Endothelial cell of umbilical vein (primary cell): ENCODE results near the gene PTK6.

ENCODE experiments used
- POLR2A ChIP-seq: IDR thresholded peaks from 2 replicates; pipeline ENCODE4 v1.6.1; 2012; ENCODE audit warnings: low read depth, mild to moderate bottlenecking, control low read depth, low read length
- TF ChIP-seq, protein P1 (sequence below), 2 donors: IDR thresholded peaks; 1 replicate in 1 of 2; 2 replicates in 1 of 2; pipeline ENCODE4 v1.5.1; 2011; ENCODE audit warnings: low read length in 2 of 2, mild to moderate bottlenecking in 2 of 2, moderate library complexity in 2 of 2, control low read depth in 1 of 2, inconsistent platforms in 1 of 2, low read depth in 1 of 2; ENCODE audit not compliant: insufficient read depth in 1 of 2; ENCODE audit errors: extremely low read depth in 1 of 2

GRCh38 chr20:63539441-63540370, 2.5 kb upstream of the PTK6 start:
- TF ChIP-seq, protein P1, sequence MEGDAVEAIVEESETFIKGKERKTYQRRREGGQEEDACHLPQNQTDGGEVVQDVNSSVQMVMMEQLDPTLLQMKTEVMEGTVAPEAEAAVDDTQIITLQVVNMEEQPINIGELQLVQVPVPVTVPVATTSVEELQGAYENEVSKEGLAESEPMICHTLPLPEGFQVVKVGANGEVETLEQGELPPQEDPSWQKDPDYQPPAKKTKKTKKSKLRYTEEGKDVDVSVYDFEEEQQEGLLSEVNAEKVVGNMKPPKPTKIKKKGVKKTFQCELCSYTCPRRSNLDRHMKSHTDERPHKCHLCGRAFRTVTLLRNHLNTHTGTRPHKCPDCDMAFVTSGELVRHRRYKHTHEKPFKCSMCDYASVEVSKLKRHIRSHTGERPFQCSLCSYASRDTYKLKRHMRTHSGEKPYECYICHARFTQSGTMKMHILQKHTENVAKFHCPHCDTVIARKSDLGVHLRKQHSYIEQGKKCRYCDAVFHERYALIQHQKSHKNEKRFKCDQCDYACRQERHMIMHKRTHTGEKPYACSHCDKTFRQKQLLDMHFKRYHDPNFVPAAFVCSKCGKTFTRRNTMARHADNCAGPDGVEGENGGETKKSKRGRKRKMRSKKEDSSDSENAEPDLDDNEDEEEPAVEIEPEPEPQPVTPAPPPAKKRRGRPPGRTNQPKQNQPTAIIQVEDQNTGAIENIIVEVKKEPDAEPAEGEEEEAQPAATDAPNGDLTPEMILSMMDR (IDR thresholded peaks at IDR 0.05; ENCODE audit: extremely low read depth in 1 of 2, insufficient read depth in 1 of 2, low read depth in 1 of 2, low read length in 2 of 2): no peak
- TF ChIP-seq POLR2A: no peak
